Keratinocyte (primary cell): Measurements from ENCODE around the gene FDX1.

Experiments
- EZH2 ChIP-seq: IDR thresholded peaks from one replicate; pipeline ENCODE4 v1.6.1; 2012; ENCODE audit warnings: inconsistent platforms, mild to moderate bottlenecking, low read length, moderate library complexity
- TF ChIP-seq, protein P1 (sequence below), 3 experiments: IDR thresholded peaks in 1 of 3; conservative IDR thresholded peaks in 1 of 3; optimal IDR thresholded peaks in 1 of 3; 2 replicates in 2 of 3; 3 replicates in 1 of 3; pipeline versions ENCODE3 to v1.5.1; 2011; ENCODE audit warnings: low read length in 3 of 3, mild to moderate bottlenecking in 3 of 3, moderate library complexity in 2 of 3, control low read depth in 1 of 3, inconsistent platforms in 1 of 3; ENCODE audit not compliant: insufficient read depth in 2 of 3; ENCODE audit errors: extremely low read depth in 1 of 3

DNA sequence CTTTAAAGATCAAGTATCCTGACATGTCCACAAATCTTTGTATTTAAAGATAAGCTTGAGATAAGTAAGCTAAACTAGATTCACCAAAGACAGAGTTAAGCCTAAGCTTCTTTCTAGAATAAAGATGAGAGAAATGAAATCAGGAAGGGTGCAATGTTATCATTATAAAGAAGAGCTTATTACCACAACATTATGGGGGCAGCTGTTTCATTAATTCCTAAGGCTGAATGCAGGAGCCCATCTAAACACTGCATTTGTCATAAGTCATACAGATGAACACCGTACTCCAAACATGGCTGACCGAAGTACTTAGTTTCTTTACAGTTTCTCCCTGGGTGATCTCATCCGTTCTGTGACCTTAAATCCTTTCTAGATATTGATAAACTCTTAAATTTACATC, 16.3 kb downstream of the FDX1 start:
- TF ChIP-seq, protein P1, sequence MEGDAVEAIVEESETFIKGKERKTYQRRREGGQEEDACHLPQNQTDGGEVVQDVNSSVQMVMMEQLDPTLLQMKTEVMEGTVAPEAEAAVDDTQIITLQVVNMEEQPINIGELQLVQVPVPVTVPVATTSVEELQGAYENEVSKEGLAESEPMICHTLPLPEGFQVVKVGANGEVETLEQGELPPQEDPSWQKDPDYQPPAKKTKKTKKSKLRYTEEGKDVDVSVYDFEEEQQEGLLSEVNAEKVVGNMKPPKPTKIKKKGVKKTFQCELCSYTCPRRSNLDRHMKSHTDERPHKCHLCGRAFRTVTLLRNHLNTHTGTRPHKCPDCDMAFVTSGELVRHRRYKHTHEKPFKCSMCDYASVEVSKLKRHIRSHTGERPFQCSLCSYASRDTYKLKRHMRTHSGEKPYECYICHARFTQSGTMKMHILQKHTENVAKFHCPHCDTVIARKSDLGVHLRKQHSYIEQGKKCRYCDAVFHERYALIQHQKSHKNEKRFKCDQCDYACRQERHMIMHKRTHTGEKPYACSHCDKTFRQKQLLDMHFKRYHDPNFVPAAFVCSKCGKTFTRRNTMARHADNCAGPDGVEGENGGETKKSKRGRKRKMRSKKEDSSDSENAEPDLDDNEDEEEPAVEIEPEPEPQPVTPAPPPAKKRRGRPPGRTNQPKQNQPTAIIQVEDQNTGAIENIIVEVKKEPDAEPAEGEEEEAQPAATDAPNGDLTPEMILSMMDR (optimal IDR thresholded peaks at IDR 0.05 in 1 of 3, IDR thresholded peaks at IDR 0.05 in 1 of 3, conservative IDR thresholded peaks at IDR 0.05 in 1 of 3; ENCODE audit: extremely low read depth in 1 of 3, insufficient read depth in 2 of 3, low read length in 3 of 3): no peak
- TF ChIP-seq EZH2: no peak
